ENCODE data around the gene RTRAF. TPM values are rescaled to one million over a fixed set of nuclear protein-coding genes. Genes with fewer than 3 reads are reported as not detected.

Gene RTRAF
- total and polyA plus RNA-seq, 2 of the 8 experiments (the other 6 are each of a cell fraction or from before 2014, with no cell fraction given) = 149 to 359 TPM

GRCh38 chr14:51981218-51981854, 8.0 kb upstream of the RTRAF start:
- no peaks in the 10 kb centered on the region for H3K23me2 ChIP-seq (ENCODE audit: low read depth, low read length)
- WGBS, 2 experiments (ENCODE audit: extremely low coverage in 1 of 2, insufficient coverage in 1 of 2, insufficient read length in 1 of 2, insufficient replicate concordance in 2 of 2, low coverage in 1 of 2, low lambda C conversion rate in 2 of 2, missing lambda C conversion rate in 1 of 2) = 94% methylated on average over 4 of the region's 4 CpGs; no CpG with 5 or more reads in 1 of the 2 experiments
- POLR2A ChIA-PET (ENCODE audit: partially characterized antibody) = interaction anchor here (0.6 kb wide), 1 partner anchor 52 kb away, joined by 4 read pairs; no protein-coding TSS in a partner anchor
- TF ChIP-seq BACH1 (IDR thresholded peaks at IDR 0.05; ENCODE audit: low read length) = no peak
- TF ChIP-seq CHD2 (IDR thresholded peaks at IDR 0.05; ENCODE audit: low read length) = no peak
- TF ChIP-seq ATF2 (IDR thresholded peaks at IDR 0.05; ENCODE audit: low read length) = no peak
- no peak for TF ChIP-seq GTF2F1 (IDR thresholded peaks at IDR 0.05; ENCODE audit: borderline replicate concordance, low read depth, low read length)
- TF ChIP-seq BCL11A (IDR thresholded peaks at IDR 0.05; ENCODE audit: low read depth in 2 of 2, low read length in 2 of 2) = no peak
- TF ChIP-seq SIRT6 (IDR thresholded peaks at IDR 0.05; ENCODE audit: low read length) = no peak
- TF ChIP-seq MAX (IDR thresholded peaks at IDR 0.05) = no peak
- no peak for TF ChIP-seq SIN3A (conservative IDR thresholded peaks at IDR 0.05 in 1 of 2, IDR thresholded peaks at IDR 0.05 in 1 of 2; ENCODE audit: low read depth in 1 of 2, low read length in 2 of 2)
- no peak for TF ChIP-seq EGR1 (IDR thresholded peaks at IDR 0.05; ENCODE audit: borderline replicate concordance, low read depth, low read length)
- no peak for TF ChIP-seq TEAD4 (IDR thresholded peaks at IDR 0.05; ENCODE audit: low read depth, low read length)
- no peak for TF ChIP-seq TAF1 (IDR thresholded peaks at IDR 0.05; ENCODE audit: low read depth, low read length)
- no peak for TF ChIP-seq NANOG (IDR thresholded peaks at IDR 0.05; ENCODE audit: insufficient read depth, low read depth, low read length, poor library complexity, severe bottlenecking)

More at GRCh38 chr14:51981218-51981854, 8.0 kb upstream of the RTRAF start:
- no peak overlapping the region for H3K27ac ChIP-seq (ENCODE audit: low read depth, low read length)
- H3K36me3 ChIP-seq (ENCODE audit: control insufficient read depth in 2 of 4, insufficient read depth in 4 of 4, low read length in 3 of 4) = no peaks in the 10 kb centered on the region
- H3K9me3 ChIP-seq (ENCODE audit: insufficient read depth in 2 of 2, low read depth in 1 of 2, low read length in 1 of 2) = no peaks in the 10 kb centered on the region
- H4K91ac ChIP-seq (replicated peaks; ENCODE audit: insufficient read length, low read length) = no peak overlapping the region
- H3K79me2 ChIP-seq (ENCODE audit: control insufficient read depth in 1 of 2, insufficient read depth in 2 of 2, low read length in 2 of 2) = no peaks in the 10 kb centered on the region
- H3K23ac ChIP-seq (ENCODE audit: insufficient read length) = no peak overlapping the region
- DNase-seq (ENCODE audit: low read depth in 1 of 2, low spot score in 2 of 2) = no peak
- no peaks in the 10 kb centered on the region for H3K4me1 ChIP-seq (replicated peaks in 1 of 4; ENCODE audit: control insufficient read depth in 3 of 4, insufficient read depth in 4 of 4, low read length in 3 of 4)
- FAIRE-seq = no peak
- no peaks in the 10 kb centered on the region for H3K79me1 ChIP-seq (ENCODE audit: low read depth, low read length)
- H2BK15ac ChIP-seq (ENCODE audit: low read length) = no peak overlapping the region
- H3K4ac ChIP-seq (replicated peaks; ENCODE audit: insufficient read length, low read depth, low read length) = no peak overlapping the region
- no peak overlapping the region for H3K56ac ChIP-seq (replicated peaks; ENCODE audit: insufficient read length, low read depth, low read length)
- H3K4me3 ChIP-seq (ENCODE audit: extremely low read depth in 1 of 4, insufficient read depth in 2 of 4, low read depth in 3 of 4, low read length in 4 of 4) = no peak overlapping the region
- H4K8ac ChIP-seq (ENCODE audit: extremely low read depth, insufficient read depth, low read length) = no peak overlapping the region
- H4K20me1 ChIP-seq (replicated peaks in 1 of 2; ENCODE audit: control insufficient read depth in 1 of 2, insufficient read depth in 2 of 2, low read length in 2 of 2) = no peaks in the 10 kb centered on the region
- no peak overlapping the region for H3K14ac ChIP-seq (ENCODE audit: insufficient read length)
- H2BK120ac ChIP-seq (replicated peaks; ENCODE audit: low read depth, low read length) = no peak overlapping the region
- CTCF ChIA-PET (ENCODE audit: partially characterized antibody) = interaction anchor here (0.9 to 5.6 kb wide), 8 partner anchors 11 to 205 kb away, joined by 3 to 33 read pairs (median 6); no protein-coding TSS in a partner anchor
- no peaks in the 10 kb centered on the region; a peak in 1 of 7 replicates for H3K27me3 ChIP-seq (replicated peaks in 1 of 4; ENCODE audit: control insufficient read depth in 3 of 4, extremely low read depth in 1 of 4, insufficient read depth in 3 of 4, low read length in 3 of 4)
- no peak overlapping the region for H2BK5ac ChIP-seq (ENCODE audit: low read depth, low read length)
- H3K4me2 ChIP-seq (ENCODE audit: insufficient read depth in 1 of 2, low read depth in 2 of 2, low read length in 2 of 2) = no peak overlapping the region
- H2BK12ac ChIP-seq (ENCODE audit: low read depth, low read length) = no peak overlapping the region
- H2AK5ac ChIP-seq (ENCODE audit: low read depth, low read length) = no peak overlapping the region
- H2BK20ac ChIP-seq (ENCODE audit: low read length) = no peak overlapping the region
- no peak overlapping the region for H2AFZ ChIP-seq (ENCODE audit: low read length)
- H4K5ac ChIP-seq (ENCODE audit: insufficient read length, low read depth, low read length) = no peak overlapping the region
- no peak overlapping the region for H3K18ac ChIP-seq (ENCODE audit: extremely low read depth, low read length)
- no peak overlapping the region for H3K9ac ChIP-seq (replicated peaks in 1 of 4; ENCODE audit: extremely low read depth in 1 of 4, low read depth in 3 of 4, low read length in 3 of 4)

All from H1 (cell line).